Right forelimb (tissue), 1 donor: ENCODE measurements around the gene GMDS.
A peak's percentile ranks its signal among the peaks of the same experiment; 100 is the strongest.

Source experiments
- DNase-seq: peaks from one replicate; pipeline ENCODE4 v3.0.0-alpha.2; 2018

The GMDS gene

GRCh38 chr6:2030682-2031244, 214.6 kb downstream of the GMDS start:
- no peak for DNase-seq

GRCh38 chr6:2029952-2030351, 215.5 kb downstream of the GMDS start:
- DNase-seq, result no peak

GRCh38 chr6:2029130-2029794, 216.1 kb downstream of the GMDS start:
- DNase-seq, result no peak

- DNase-seq, result no peak
Measured at GRCh38 chr6:2028457-2029038, 216.9 kb downstream of the GMDS start.

GRCh38 chr6:2026133-2026532, 219.3 kb downstream of the GMDS start:
- DNase-seq, result no peak

GRCh38 chr6:2021713-2022125, 223.7 kb downstream of the GMDS start:
- DNase-seq, result peak; percentile 74

- DNase-seq, result no peak
Measured at GRCh38 chr6:2020909-2021308, 224.5 kb downstream of the GMDS start.

- no peak for DNase-seq
Measured at GRCh38 chr6:2019051-2019450, 226.4 kb downstream of the GMDS start.

GRCh38 chr6:2016040-2016439, 229.4 kb downstream of the GMDS start:
- no peak for DNase-seq

GRCh38 chr6:2008383-2008976, 236.9 kb downstream of the GMDS start:
- no peak for DNase-seq

- DNase-seq, result no peak
Measured at GRCh38 chr6:2007165-2007564, 238.2 kb downstream of the GMDS start.

- no peak for DNase-seq
Measured at GRCh38 chr6:2004888-2005287, 240.5 kb downstream of the GMDS start.

GRCh38 chr6:2000962-2001361, 244.4 kb downstream of the GMDS start:
- DNase-seq, result no peak

GRCh38 chr6:1997702-1998101, 247.7 kb downstream of the GMDS start:
- no peak for DNase-seq

- DNase-seq, result no peak
Measured at GRCh38 chr6:1995636-1996035, 249.8 kb downstream of the GMDS start.

GRCh38 chr6:1993042-1993441, 252.4 kb downstream of the GMDS start:
- no peak for DNase-seq

GRCh38 chr6:1991332-1991878, 254.0 kb downstream of the GMDS start:
- no peak for DNase-seq

GRCh38 chr6:1988843-1989242, 256.6 kb downstream of the GMDS start:
- DNase-seq, result no peak

- DNase-seq, result no peak
Measured at GRCh38 chr6:1987640-1988039, 257.8 kb downstream of the GMDS start.

- DNase-seq, result no peak
Measured at GRCh38 chr6:1986454-1987243, 258.8 kb downstream of the GMDS start.

GRCh38 chr6:1984346-1984994, 260.9 kb downstream of the GMDS start:
- no peak for DNase-seq

GRCh38 chr6:1983850-1984249, 261.6 kb downstream of the GMDS start:
- no peak for DNase-seq

- DNase-seq, result no peak
Measured at GRCh38 chr6:1972962-1973361, 272.4 kb downstream of the GMDS start.
